ENCODE results near the gene JAG1.

Gene JAG1

GRCh38 chr20:10635476-10636208, 38.2 kb downstream of the JAG1 start:
- no peak overlapping the region for H3K27ac ChIP-seq
- no peak for TF ChIP-seq CTCF (conservative IDR thresholded peaks at IDR 0.05)
- TF ChIP-seq ZFX (IDR thresholded peaks at IDR 0.05) = no peak

GRCh38 chr20:10634683-10635411, 39.0 kb downstream of the JAG1 start:
- TF ChIP-seq CTCF (conservative IDR thresholded peaks at IDR 0.05) (no peak), ZFX (IDR thresholded peaks at IDR 0.05) (no peak)
- H3K27ac ChIP-seq = no peak overlapping the region

GRCh38 chr20:10634211-10634610, 39.6 kb downstream of the JAG1 start:
- no peak for TF ChIP-seq CTCF (conservative IDR thresholded peaks at IDR 0.05)
- TF ChIP-seq ZFX (IDR thresholded peaks at IDR 0.05) = no peak
- no peak overlapping the region for H3K27ac ChIP-seq

GRCh38 chr20:10633718-10634117, 40.1 kb downstream of the JAG1 start:
- no peak overlapping the region for H3K27ac ChIP-seq
- TF ChIP-seq CTCF (conservative IDR thresholded peaks at IDR 0.05) = no peak
- TF ChIP-seq ZFX (IDR thresholded peaks at IDR 0.05) = no peak

- no peak overlapping the region for H3K27ac ChIP-seq
- TF ChIP-seq ZFX (IDR thresholded peaks at IDR 0.05) (no peak), CTCF (conservative IDR thresholded peaks at IDR 0.05) (no peak)
Measured at GRCh38 chr20:10632721-10633509, 40.9 kb downstream of the JAG1 start.

GRCh38 chr20:10631126-10631525, 42.7 kb downstream of the JAG1 start:
- H3K27ac ChIP-seq = no peak overlapping the region
- TF ChIP-seq ZFX (IDR thresholded peaks at IDR 0.05) (no peak), CTCF (conservative IDR thresholded peaks at IDR 0.05) (no peak)

All from C4-2B (cell line).